ENCODE data around the gene MAN2C1.
"Not testable (repeated sequence)": the region's sequence is repeated elsewhere in the genome, so short reads cannot be mapped to it uniquely, and the experiment has no call there.

Gene MAN2C1

GRCh38 chr15:75360856-75361255 lies 7.6 kb downstream of the MAN2C1 start:
- DNase-seq (ENCODE audit: low spot score) = no peak

GRCh38 chr15:75360391-75360790 lies 8.0 kb downstream of the MAN2C1 start:
- DNase-seq (ENCODE audit: low spot score) = no peak

- DNase-seq (ENCODE audit: low spot score) = no peak
Measured at GRCh38 chr15:75359537-75360250, 8.7 kb downstream of the MAN2C1 start.

- no peak for DNase-seq (ENCODE audit: low spot score)
Measured at GRCh38 chr15:75358771-75359536, 9.5 kb downstream of the MAN2C1 start.

- no peak for DNase-seq (ENCODE audit: low spot score)
Measured at GRCh38 chr15:75357976-75358673, 10.3 kb downstream of the MAN2C1 start.

- no peak for DNase-seq (ENCODE audit: low spot score)
Measured at GRCh38 chr15:75356517-75356916, 11.9 kb downstream of the MAN2C1 start.

- no peak for DNase-seq (ENCODE audit: low spot score)
Measured at GRCh38 chr15:75356006-75356405, 12.4 kb downstream of the MAN2C1 start.

GRCh38 chr15:75355369-75355768 lies 13.0 kb downstream of the MAN2C1 start:
- DNase-seq (ENCODE audit: low spot score) = no peak

- DNase-seq (ENCODE audit: low spot score) = no peak
Measured at GRCh38 chr15:75354454-75354853, 14.0 kb downstream of the MAN2C1 start.

- no peak for DNase-seq (ENCODE audit: low spot score)
Measured at GRCh38 chr15:75353604-75354003, 14.8 kb downstream of the MAN2C1 start.

GRCh38 chr15:75352186-75353080 lies 16.0 kb downstream of the MAN2C1 start:
- DNase-seq (ENCODE audit: low spot score) = no peak

GRCh38 chr15:75350601-75351361 lies 17.6 kb downstream of the MAN2C1 start:
- no peak for DNase-seq (ENCODE audit: low spot score)

- DNase-seq (ENCODE audit: low spot score) = peak; percentile 81
Measured at GRCh38 chr15:75349851-75350588, 18.4 kb downstream of the MAN2C1 start.

GRCh38 chr15:75349351-75349669 lies 19.1 kb downstream of the MAN2C1 start:
- DNase-seq (ENCODE audit: low spot score) = not testable (repeated sequence)

- no peak for DNase-seq (ENCODE audit: low spot score)
Measured at GRCh38 chr15:75348562-75349350, 19.7 kb downstream of the MAN2C1 start.

- DNase-seq (ENCODE audit: low spot score) = peak; percentile 48
Measured at GRCh38 chr15:75348034-75348561, 20.3 kb downstream of the MAN2C1 start.

GRCh38 chr15:75347222-75348033 lies 21.0 kb downstream of the MAN2C1 start:
- peak; percentile 91 for DNase-seq (ENCODE audit: low spot score)

GRCh38 chr15:75346796-75347221 lies 21.6 kb downstream of the MAN2C1 start, which contains the start of gene NEIL1:
NEIL1 (plus strand) TSS chr15:75347039; CDS start chr15:75348906, 1,867 bp downstream.
- no peak for DNase-seq (ENCODE audit: low spot score)
